Kidney epithelial cell (primary cell): Measurements from ENCODE around the gene TMEM80. TPM values are rescaled to one million over a fixed set of nuclear protein-coding genes. Genes with fewer than 3 reads are reported as not detected.

Source experiments
- DNase-seq: peaks from one replicate; pipeline ENCODE4 v3.0.0-alpha.2; 2010; ENCODE audit warnings: low read depth
- H3K27me3 ChIP-seq: 2 replicates; pipeline ENCODE4 v1.6.0; 2011; ENCODE audit warnings: low read length; ENCODE audit not compliant: control insufficient read depth, insufficient read depth
- H3K36me3 ChIP-seq: 2 replicates; pipeline ENCODE4 v1.5.1; 2011; ENCODE audit warnings: low read length; ENCODE audit not compliant: control insufficient read depth, insufficient read depth
- H3K4me3 ChIP-seq: 2 replicates; pipeline ENCODE4 v1.5.1; 2011; ENCODE audit warnings: low read depth, mild to moderate bottlenecking, control low read depth, low read length
- CTCF ChIP-seq: IDR thresholded peaks from 2 replicates; pipeline ENCODE4 v1.5.1; 2011; ENCODE audit warnings: mild to moderate bottlenecking, moderate library complexity, low read length, control low read depth, inconsistent platforms; ENCODE audit not compliant: insufficient read depth, poor library complexity, severe bottlenecking
- total RNA-seq: library from RNA; depleted of rRNA; stranded (reverse); fragments of >200 nt; gene quantifications from 2 replicates; pipeline ENCODE4 v1.2.3, GENCODE V29; 2015

The TMEM80 gene
- total RNA-seq, 1 donor from 2014 or later: 28.5 TPM

- TF ChIP-seq CTCF: no peak
- H3K36me3 ChIP-seq: no peaks in the 10 kb centered on the region
Observed at GRCh38 chr11:742571-743201, 47.1 kb downstream of the TMEM80 start.

GRCh38 chr11:745428-745827 is 49.8 kb downstream of the TMEM80 start:
- no peak overlapping the region for H3K4me3 ChIP-seq
- H3K36me3 ChIP-seq: no peaks in the 10 kb centered on the region
- H3K27me3 ChIP-seq: no peaks in the 10 kb centered on the region
- no peak for DNase-seq
- no peak for TF ChIP-seq CTCF

More at GRCh38 chr11:742571-743201, 47.1 kb downstream of the TMEM80 start:
- no peaks in the 10 kb centered on the region for H3K27me3 ChIP-seq
- DNase-seq: no peak
- H3K4me3 ChIP-seq: no peak overlapping the region

- H3K27me3 ChIP-seq: no peaks in the 10 kb centered on the region
- no peak for DNase-seq
- peak overlapping the region; percentile 74 for H3K4me3 ChIP-seq
- H3K36me3 ChIP-seq: no peaks in the 10 kb centered on the region
- TF ChIP-seq CTCF: no peak
Observed at GRCh38 chr11:746289-747157, 50.9 kb downstream of the TMEM80 start.

- TF ChIP-seq CTCF: peak; percentile 2
- H3K36me3 ChIP-seq: no peaks in the 10 kb centered on the region
- DNase-seq: no peak
Observed at GRCh38 chr11:747158-748006, 51.8 kb downstream of the TMEM80 start, which contains the start of gene TALDO1. Gene TALDO1, plus strand, starts transcription at chr11:747464. Its CDS starts 18 bp downstream, at chr11:747482.

GRCh38 chr11:748007-748359 is 52.4 kb downstream of the TMEM80 start:
- Histone ChIP-seq H3K27me3 (no peaks in the 10 kb centered on the region), H3K36me3 (no peaks in the 10 kb centered on the region), H3K4me3 (peak overlapping the region; percentile 85)
- no peak for DNase-seq
- no peak for TF ChIP-seq CTCF

More at GRCh38 chr11:747158-748006, 51.8 kb downstream of the TMEM80 start, which contains the start of gene TALDO1:
- no peaks in the 10 kb centered on the region for H3K27me3 ChIP-seq
- peak within 1 kb of the TSS; percentile 85 for H3K4me3 ChIP-seq
